Esophagus squamous epithelium (tissue), 4 donors: ENCODE measurements around the gene TIMM44.

Source experiments
- CTCF ChIP-seq, 6 experiments: fragments of 450-650 bp in 4 of 6; fragments of 200-600 bp in 2 of 6; sonication (generic) in 2 of 6; IDR thresholded peaks; one replicate each; pipeline ENCODE4 v1.5.1; 2016 to 2019; ENCODE audit warnings: antibody characterized with exemption in 6 of 6, mild to moderate bottlenecking in 4 of 6, moderate library complexity in 4 of 6
- POLR2A ChIP-seq, 4 donors: fragments of 450-650 bp; IDR thresholded peaks; one replicate each; pipeline ENCODE4 v1.6.1; 2017; ENCODE audit warnings: antibody characterized with exemption in 4 of 4, mild to moderate bottlenecking in 4 of 4, moderate library complexity in 3 of 4

GRCh38 chr19:7877249-7877836, 66.1 kb downstream of the TIMM44 start:
- TF ChIP-seq POLR2A (IDR thresholded peaks at IDR 0.05): no peak
- no peak for TF ChIP-seq CTCF (IDR thresholded peaks at IDR 0.05)
